Measurements from ENCODE around the gene UBA5.

GRCh38 chr3:132665230-132665745 is 5.2 kb downstream of the UBA5 start:
- TF ChIP-seq, protein P1, sequence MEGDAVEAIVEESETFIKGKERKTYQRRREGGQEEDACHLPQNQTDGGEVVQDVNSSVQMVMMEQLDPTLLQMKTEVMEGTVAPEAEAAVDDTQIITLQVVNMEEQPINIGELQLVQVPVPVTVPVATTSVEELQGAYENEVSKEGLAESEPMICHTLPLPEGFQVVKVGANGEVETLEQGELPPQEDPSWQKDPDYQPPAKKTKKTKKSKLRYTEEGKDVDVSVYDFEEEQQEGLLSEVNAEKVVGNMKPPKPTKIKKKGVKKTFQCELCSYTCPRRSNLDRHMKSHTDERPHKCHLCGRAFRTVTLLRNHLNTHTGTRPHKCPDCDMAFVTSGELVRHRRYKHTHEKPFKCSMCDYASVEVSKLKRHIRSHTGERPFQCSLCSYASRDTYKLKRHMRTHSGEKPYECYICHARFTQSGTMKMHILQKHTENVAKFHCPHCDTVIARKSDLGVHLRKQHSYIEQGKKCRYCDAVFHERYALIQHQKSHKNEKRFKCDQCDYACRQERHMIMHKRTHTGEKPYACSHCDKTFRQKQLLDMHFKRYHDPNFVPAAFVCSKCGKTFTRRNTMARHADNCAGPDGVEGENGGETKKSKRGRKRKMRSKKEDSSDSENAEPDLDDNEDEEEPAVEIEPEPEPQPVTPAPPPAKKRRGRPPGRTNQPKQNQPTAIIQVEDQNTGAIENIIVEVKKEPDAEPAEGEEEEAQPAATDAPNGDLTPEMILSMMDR (IDR thresholded peaks at IDR 0.05) = no peak
- TF ChIP-seq POLR2AphosphoS5 (IDR thresholded peaks at IDR 0.05) = no peak
